ENCODE results near the gene IL4R. TPM values are rescaled to one million over a fixed set of nuclear protein-coding genes. Genes with fewer than 3 reads are reported as not detected.

The IL4R gene
- total RNA-seq, 1 donor from 2014 or later, result 23.6 TPM

- H3K9me3 Mint-ChIP-seq (ENCODE audit: low read depth), result no peaks in the 10 kb centered on the region
- TF ChIP-seq CTCF (IDR thresholded peaks at IDR 0.05; ENCODE audit: unreplicated experiment), result no peak
- DNase-seq (ENCODE audit: low spot score, unreplicated experiment), result no peak
- peak overlapping the region; percentile 71 for H3K27ac Mint-ChIP-seq
- H3K4me3 Mint-ChIP-seq (ENCODE audit: low read depth), result no peak overlapping the region
- peaks cover 7% of the 10 kb centered on the region for H3K36me3 Mint-ChIP-seq (ENCODE audit: insufficient read depth)
- H3K4me1 Mint-ChIP-seq (ENCODE audit: low read depth), result peaks cover 14% of the 10 kb centered on the region
- H3K27me3 Mint-ChIP-seq, result no peaks in the 10 kb centered on the region
Measured at GRCh38 chr16:27365142-27366089, 51.6 kb downstream of the IL4R start.

GRCh38 chr16:27366687-27367460, 53.1 kb downstream of the IL4R start:
- Mint-ChIP-seq H3K4me3 (ENCODE audit: low read depth) (no peak overlapping the region), H3K27me3 (no peaks in the 10 kb centered on the region), H3K9me3 (ENCODE audit: low read depth) (no peaks in the 10 kb centered on the region), H3K36me3 (ENCODE audit: insufficient read depth) (peaks cover 4% of the 10 kb centered on the region), H3K27ac (no peak overlapping the region), H3K4me1 (ENCODE audit: low read depth) (peaks cover 14% of the 10 kb centered on the region)
- no peak for TF ChIP-seq CTCF (IDR thresholded peaks at IDR 0.05; ENCODE audit: unreplicated experiment)
- DNase-seq (ENCODE audit: low spot score, unreplicated experiment), result no peak

- DNase-seq (ENCODE audit: low spot score, unreplicated experiment), result peak; percentile 56
- Mint-ChIP-seq H3K27ac (no peak overlapping the region), H3K9me3 (ENCODE audit: low read depth) (no peaks in the 10 kb centered on the region), H3K27me3 (no peaks in the 10 kb centered on the region), H3K36me3 (ENCODE audit: insufficient read depth) (no peaks in the 10 kb centered on the region), H3K4me1 (ENCODE audit: low read depth) (peaks cover 14% of the 10 kb centered on the region), H3K4me3 (ENCODE audit: low read depth) (no peak overlapping the region)
- peak; percentile 81 for TF ChIP-seq CTCF (IDR thresholded peaks at IDR 0.05; ENCODE audit: unreplicated experiment)
Measured at GRCh38 chr16:27367461-27368357, 53.9 kb downstream of the IL4R start.

GRCh38 chr16:27368358-27368722, 54.6 kb downstream of the IL4R start:
- H3K4me1 Mint-ChIP-seq (ENCODE audit: low read depth), result peaks cover 14% of the 10 kb centered on the region
- H3K27ac Mint-ChIP-seq, result no peak overlapping the region
- no peaks in the 10 kb centered on the region for H3K27me3 Mint-ChIP-seq
- H3K36me3 Mint-ChIP-seq (ENCODE audit: insufficient read depth), result no peaks in the 10 kb centered on the region
- no peak for TF ChIP-seq CTCF (IDR thresholded peaks at IDR 0.05; ENCODE audit: unreplicated experiment)
- H3K4me3 Mint-ChIP-seq (ENCODE audit: low read depth), result no peak overlapping the region
- no peak for DNase-seq (ENCODE audit: low spot score, unreplicated experiment)
- H3K9me3 Mint-ChIP-seq (ENCODE audit: low read depth), result no peaks in the 10 kb centered on the region
